Hematopoietic multipotent progenitor cell treated with erythropoietin and hydrocortisone succinate and interleukin-3 and kit ligand, for 17 days (in vitro differentiated cells): Measurements from ENCODE around the gene ICA1.
"Not testable (repeated sequence)": the region's sequence is repeated elsewhere in the genome, so short reads cannot be mapped to it uniquely, and the experiment has no call there.

ENCODE experiments used
- DNase-seq: peaks from one replicate; pipeline ENCODE4 v3.0.0-alpha.2; 2015; ENCODE audit warnings: low spot score

The ICA1 gene

GRCh38 chr7:8263048-8263447, 1.1 kb upstream of the ICA1 start:
- DNase-seq: no peak

- DNase-seq: peak; percentile 9
Measured at GRCh38 chr7:8260871-8261694, 884 bp downstream of the ICA1 start.

- DNase-seq: no peak
Measured at GRCh38 chr7:8259586-8260222, 2.3 kb downstream of the ICA1 start.

- DNase-seq: no peak
Measured at GRCh38 chr7:8258734-8259133, 3.2 kb downstream of the ICA1 start.

GRCh38 chr7:8258166-8258565, 3.8 kb downstream of the ICA1 start:
- DNase-seq: no peak

GRCh38 chr7:8255680-8256655, 6.0 kb downstream of the ICA1 start:
- DNase-seq: no peak

- no peak for DNase-seq
Measured at GRCh38 chr7:8254667-8255066, 7.3 kb downstream of the ICA1 start.

GRCh38 chr7:8254215-8254614, 7.8 kb downstream of the ICA1 start:
- DNase-seq: no peak

- no peak for DNase-seq
Measured at GRCh38 chr7:8251195-8251594, 10.8 kb downstream of the ICA1 start.

- no peak for DNase-seq
Measured at GRCh38 chr7:8250547-8250946, 11.4 kb downstream of the ICA1 start.

GRCh38 chr7:8249121-8249520, 12.8 kb downstream of the ICA1 start:
- no peak for DNase-seq

- no peak for DNase-seq
Measured at GRCh38 chr7:8246020-8246419, 15.9 kb downstream of the ICA1 start.

GRCh38 chr7:8245032-8245431, 16.9 kb downstream of the ICA1 start:
- DNase-seq: not testable (repeated sequence)

GRCh38 chr7:8243059-8243458, 18.9 kb downstream of the ICA1 start:
- not testable (repeated sequence) for DNase-seq

- DNase-seq: not testable (repeated sequence)
Measured at GRCh38 chr7:8239702-8240362, 22.1 kb downstream of the ICA1 start.

GRCh38 chr7:8236780-8237407, 25.1 kb downstream of the ICA1 start:
- DNase-seq: no peak

GRCh38 chr7:8232999-8233847, 28.7 kb downstream of the ICA1 start:
- peak; percentile 74 for DNase-seq

- peak; percentile 13 for DNase-seq
Measured at GRCh38 chr7:8229927-8230326, 32.0 kb downstream of the ICA1 start.

- DNase-seq: no peak
Measured at GRCh38 chr7:8228766-8229674, 32.9 kb downstream of the ICA1 start.
